ENCODE results near the gene NOL6.
"Not testable (repeated sequence)": the region's sequence is repeated elsewhere in the genome, so short reads cannot be mapped to it uniquely, and the experiment has no call there.

NOL6 gene, protein sequence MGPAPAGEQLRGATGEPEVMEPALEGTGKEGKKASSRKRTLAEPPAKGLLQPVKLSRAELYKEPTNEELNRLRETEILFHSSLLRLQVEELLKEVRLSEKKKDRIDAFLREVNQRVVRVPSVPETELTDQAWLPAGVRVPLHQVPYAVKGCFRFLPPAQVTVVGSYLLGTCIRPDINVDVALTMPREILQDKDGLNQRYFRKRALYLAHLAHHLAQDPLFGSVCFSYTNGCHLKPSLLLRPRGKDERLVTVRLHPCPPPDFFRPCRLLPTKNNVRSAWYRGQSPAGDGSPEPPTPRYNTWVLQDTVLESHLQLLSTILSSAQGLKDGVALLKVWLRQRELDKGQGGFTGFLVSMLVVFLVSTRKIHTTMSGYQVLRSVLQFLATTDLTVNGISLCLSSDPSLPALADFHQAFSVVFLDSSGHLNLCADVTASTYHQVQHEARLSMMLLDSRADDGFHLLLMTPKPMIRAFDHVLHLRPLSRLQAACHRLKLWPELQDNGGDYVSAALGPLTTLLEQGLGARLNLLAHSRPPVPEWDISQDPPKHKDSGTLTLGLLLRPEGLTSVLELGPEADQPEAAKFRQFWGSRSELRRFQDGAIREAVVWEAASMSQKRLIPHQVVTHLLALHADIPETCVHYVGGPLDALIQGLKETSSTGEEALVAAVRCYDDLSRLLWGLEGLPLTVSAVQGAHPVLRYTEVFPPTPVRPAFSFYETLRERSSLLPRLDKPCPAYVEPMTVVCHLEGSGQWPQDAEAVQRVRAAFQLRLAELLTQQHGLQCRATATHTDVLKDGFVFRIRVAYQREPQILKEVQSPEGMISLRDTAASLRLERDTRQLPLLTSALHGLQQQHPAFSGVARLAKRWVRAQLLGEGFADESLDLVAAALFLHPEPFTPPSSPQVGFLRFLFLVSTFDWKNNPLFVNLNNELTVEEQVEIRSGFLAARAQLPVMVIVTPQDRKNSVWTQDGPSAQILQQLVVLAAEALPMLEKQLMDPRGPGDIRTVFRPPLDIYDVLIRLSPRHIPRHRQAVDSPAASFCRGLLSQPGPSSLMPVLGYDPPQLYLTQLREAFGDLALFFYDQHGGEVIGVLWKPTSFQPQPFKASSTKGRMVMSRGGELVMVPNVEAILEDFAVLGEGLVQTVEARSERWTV

GRCh38 chr9:33473643-33474352 lies at the start of gene NOL6:
TSS of gene NOL6 (minus strand) at chr9:33473924. CDS start at chr9:33473842, 82 bp downstream.
- DNase-seq: peak; percentile 97

- DNase-seq: not testable (repeated sequence)
Measured at GRCh38 chr9:33521861-33522260, 48.1 kb upstream of the NOL6 start.

- not testable (repeated sequence) for DNase-seq
Measured at GRCh38 chr9:33517934-33518577, 44.3 kb upstream of the NOL6 start.

- no peak for DNase-seq
Measured at GRCh38 chr9:33517373-33517772, 43.6 kb upstream of the NOL6 start.

DNA sequence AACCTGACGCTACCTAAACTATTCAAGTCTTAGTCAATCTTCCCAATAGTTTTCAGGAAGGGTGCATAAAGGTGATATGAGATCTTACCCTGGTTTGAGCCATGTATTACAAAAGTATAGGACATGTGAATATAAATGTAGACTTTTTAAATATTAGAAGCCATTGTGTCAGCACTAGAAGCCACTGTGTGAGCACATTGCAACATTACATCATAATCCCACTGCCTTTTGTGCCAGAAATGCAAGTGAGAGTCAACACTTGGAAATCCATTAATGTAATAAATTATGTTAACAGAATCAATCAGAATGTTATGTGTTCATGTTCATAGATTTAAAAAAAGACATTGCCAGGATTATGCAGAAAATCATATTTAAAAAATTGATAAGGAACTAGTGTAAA lies 42.7 kb upstream of the NOL6 start:
- not testable (repeated sequence) for DNase-seq

- not testable (repeated sequence) for DNase-seq
Measured at GRCh38 chr9:33515342-33515995, 41.7 kb upstream of the NOL6 start.

- not testable (repeated sequence) for DNase-seq
Measured at GRCh38 chr9:33512535-33512934, 38.8 kb upstream of the NOL6 start.

DNA sequence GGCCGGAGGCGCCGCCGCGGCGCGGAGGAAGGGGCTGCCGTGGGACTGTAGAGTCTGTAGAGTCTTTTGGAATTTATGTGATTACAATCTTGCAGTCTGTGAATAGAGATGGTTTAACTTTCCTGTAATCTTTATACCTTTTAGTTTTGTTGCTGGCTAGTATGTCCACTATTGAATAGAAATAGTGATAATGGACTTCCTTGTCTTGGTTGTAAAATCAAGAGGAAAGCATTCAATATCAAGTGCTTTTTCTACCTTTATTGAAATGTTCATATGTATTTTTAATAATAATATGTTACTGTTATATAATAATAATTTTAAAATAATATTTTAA lies 37.4 kb upstream of the NOL6 start:
- not testable (repeated sequence) for DNase-seq

DNA sequence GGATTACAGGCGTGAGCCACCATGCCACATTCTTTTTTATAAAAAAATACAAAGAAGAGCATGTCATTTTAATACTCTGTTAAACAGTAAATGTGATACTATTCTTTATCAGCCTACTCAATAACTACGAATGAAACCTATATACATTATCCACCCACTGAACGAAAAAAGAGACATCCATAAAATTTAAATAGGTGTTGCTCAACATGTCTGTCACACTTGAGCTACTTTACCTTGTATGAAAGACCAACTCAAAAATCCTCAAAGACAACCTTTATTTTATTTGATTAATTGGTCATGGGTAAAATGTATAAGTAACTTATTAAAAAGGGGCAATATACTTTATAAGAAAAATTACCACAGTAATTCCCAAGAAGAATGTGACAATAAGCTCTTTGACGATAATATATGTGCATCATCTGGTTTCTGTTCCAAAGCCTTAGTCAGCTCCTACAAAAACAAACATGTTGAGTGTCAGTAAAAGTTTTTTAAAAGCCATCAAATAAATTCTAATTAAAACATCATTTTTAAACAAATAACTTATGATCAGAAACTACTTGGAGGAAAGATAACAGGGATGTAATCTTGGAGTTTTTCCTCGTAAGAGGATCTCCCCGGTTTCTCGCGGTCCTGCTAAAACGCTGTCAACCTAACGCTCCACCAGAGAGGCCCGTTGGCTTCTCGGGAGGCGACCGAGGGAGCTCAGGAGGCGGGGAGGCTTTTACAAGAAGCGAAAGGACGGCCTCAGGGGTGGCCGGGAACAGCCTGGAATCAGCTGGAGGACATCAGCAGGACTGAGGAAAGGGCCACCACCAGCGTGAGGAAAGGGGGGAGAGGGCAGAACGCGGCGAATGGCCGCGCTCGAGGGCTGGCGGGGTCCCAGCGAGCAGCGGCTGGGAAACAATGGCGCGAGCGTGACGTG lies 36.8 kb upstream of the NOL6 start:
- DNase-seq: peak; percentile 46

GRCh38 chr9:33506626-33507370 lies 33.1 kb upstream of the NOL6 start:
- DNase-seq: no peak

GRCh38 chr9:33498387-33498786 lies 24.7 kb upstream of the NOL6 start:
- DNase-seq: no peak

GRCh38 chr9:33493819-33494218 lies 20.1 kb upstream of the NOL6 start:
- not testable (repeated sequence) for DNase-seq

GRCh38 chr9:33489066-33489465 lies 15.3 kb upstream of the NOL6 start:
- DNase-seq: no peak

GRCh38 chr9:33485312-33485711 lies 11.6 kb upstream of the NOL6 start:
- DNase-seq: not testable (repeated sequence)

DNA sequence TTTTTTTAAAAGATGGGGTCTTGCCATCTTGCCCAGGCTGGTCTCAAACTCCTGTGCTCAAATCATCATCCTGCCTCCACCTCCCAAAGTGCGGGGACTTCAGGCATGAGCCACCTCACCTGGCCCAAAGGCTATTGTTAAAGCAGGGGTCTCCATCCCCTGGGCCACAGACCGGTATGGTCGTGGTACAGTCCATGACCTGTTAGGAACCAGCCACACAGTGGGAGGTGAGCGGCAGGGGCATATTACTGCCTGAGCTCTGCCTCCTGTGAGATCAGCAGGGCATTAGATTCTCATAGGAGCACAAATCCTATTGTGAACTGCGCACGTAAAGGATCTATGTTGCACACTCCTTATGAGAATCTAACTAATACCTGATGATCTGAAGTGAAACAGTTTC lies 7.3 kb upstream of the NOL6 start:
- DNase-seq: no peak

DNA sequence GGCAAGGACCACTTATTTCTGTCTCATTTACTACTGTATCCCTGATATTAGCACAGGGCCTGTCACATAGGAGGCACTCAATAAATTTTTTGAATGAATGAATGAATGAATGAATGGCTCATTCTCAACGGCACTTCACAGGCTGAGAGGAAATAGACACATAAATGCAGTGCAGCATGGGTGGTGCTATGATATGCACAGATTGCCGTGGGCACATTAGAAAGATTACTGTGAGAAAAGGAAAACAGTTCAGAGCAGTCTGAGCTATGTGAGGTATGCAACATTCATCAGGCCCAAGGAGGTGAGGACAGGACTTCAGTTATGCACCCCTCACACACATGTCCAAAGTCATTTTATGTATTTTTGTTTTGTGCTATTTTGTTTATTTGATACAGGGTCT lies 6.4 kb upstream of the NOL6 start:
- no peak for DNase-seq

GRCh38 chr9:33476503-33476902 lies 2.8 kb upstream of the NOL6 start:
- DNase-seq: no peak

- no peak for DNase-seq
Measured at GRCh38 chr9:33475357-33475756, 1.6 kb upstream of the NOL6 start.

DNA sequence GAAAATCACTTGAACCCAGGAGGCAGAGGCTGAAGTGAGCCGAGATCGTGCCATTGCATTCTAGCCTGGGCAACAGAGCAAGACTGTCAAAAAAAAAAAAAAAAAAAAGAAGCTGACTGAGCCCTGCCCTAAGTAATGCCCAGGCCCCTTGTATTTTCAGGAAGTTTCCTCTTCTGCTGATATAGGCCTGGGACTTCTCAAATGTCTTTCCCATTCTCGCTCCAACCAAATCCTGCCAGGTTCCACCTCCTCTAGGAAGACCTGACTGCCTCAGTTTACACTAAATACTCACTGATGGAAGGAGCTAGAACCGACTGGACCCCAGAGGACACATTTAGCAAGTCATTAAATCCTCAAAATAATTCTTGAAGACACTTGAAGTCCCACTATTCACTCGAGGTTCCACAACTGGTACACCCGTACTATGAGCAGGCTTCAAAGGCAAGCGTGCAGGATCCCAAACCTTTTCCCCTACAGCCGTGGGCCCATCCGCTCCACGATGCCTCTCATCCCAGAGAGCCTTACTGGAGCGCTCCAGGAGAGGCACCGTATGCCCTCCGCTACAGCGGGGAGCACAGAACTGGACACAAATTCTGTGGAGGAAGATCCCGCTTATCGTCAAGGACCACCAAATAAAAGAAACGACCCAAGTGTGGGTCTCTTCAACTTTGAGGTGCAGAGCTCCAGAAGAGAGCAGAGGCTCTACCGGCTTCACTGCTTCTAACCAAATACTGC lies 676 bp downstream of the NOL6 start:
- DNase-seq: no peak

All from activated CD4-positive, CD25-positive, alpha-beta regulatory T cell treated with anti-CD3 and anti-CD28 coated beads, Interleukin-2, amount 50 U/mL, for 72 hours (primary cell).